Astrocyte (in vitro differentiated cells and primary cell): ENCODE measurements around the gene TRAPPC12. TPM values are rescaled to one million over a fixed set of nuclear protein-coding genes. Genes with fewer than 3 reads are reported as not detected.

ENCODE experiments used
- DNase-seq: peaks from one replicate; pipeline ENCODE4 v3.0.0-alpha.2; 2010; ENCODE audit warnings: low read depth
- FAIRE-seq: peaks from 2 replicates; lab custom pipeline; 2011; peaks lifted over from hg19 to GRCh38; lab: Jason Lieb, UNC
- H2AFZ ChIP-seq: 2 replicates; pipeline ENCODE4 v1.6.0; 2012; ENCODE audit warnings: low read depth, low read length, inconsistent platforms
- H3K27ac ChIP-seq: 2 replicates; pipeline ENCODE4 v1.5.1; 2011; ENCODE audit warnings: low read depth, low read length, inconsistent platforms
- H3K27me3 ChIP-seq: 2 replicates; pipeline ENCODE4 v1.6.0; 2011; ENCODE audit warnings: low read length, inconsistent platforms; ENCODE audit not compliant: insufficient read depth
- H3K36me3 ChIP-seq: 2 replicates; pipeline ENCODE4 v1.5.1; 2011; ENCODE audit warnings: low read length, inconsistent platforms; ENCODE audit not compliant: insufficient read depth
- H3K4me1 ChIP-seq: 2 replicates; pipeline ENCODE4 v1.5.1; 2011; ENCODE audit warnings: low read length, inconsistent platforms; ENCODE audit not compliant: insufficient read depth
- H3K4me2 ChIP-seq: 2 replicates; pipeline ENCODE4 v1.6.0; 2012; ENCODE audit warnings: low read length, inconsistent platforms
- H3K4me3 ChIP-seq: 2 replicates; pipeline ENCODE4 v1.5.1; 2011; ENCODE audit warnings: low read depth, mild to moderate bottlenecking, low read length, inconsistent platforms; ENCODE audit not compliant: insufficient read depth
- H3K79me2 ChIP-seq: 2 replicates; pipeline ENCODE4 v1.6.0; 2012; ENCODE audit warnings: mild to moderate bottlenecking, low read length, inconsistent platforms; ENCODE audit not compliant: insufficient read depth
- H3K9ac ChIP-seq: 2 replicates; pipeline ENCODE4 v1.6.0; 2012; ENCODE audit warnings: mild to moderate bottlenecking, low read length, inconsistent platforms
- H3K9me3 ChIP-seq: 2 replicates; pipeline ENCODE4 v1.5.1; 2012; ENCODE audit warnings: low read depth, mild to moderate bottlenecking, low read length, inconsistent platforms; ENCODE audit not compliant: insufficient read depth
- H4K20me1 ChIP-seq: 2 replicates; pipeline ENCODE4 v1.6.0; 2012; ENCODE audit warnings: low read length, inconsistent platforms; ENCODE audit not compliant: insufficient read depth
- H3K27ac Mint-ChIP-seq: one replicate; pipeline ENCODE4 v1.8.0; 2021; ENCODE audit warnings: mild to moderate bottlenecking, mixed read lengths; ENCODE audit not compliant: unreplicated experiment
- H3K27me3 Mint-ChIP-seq: one replicate; pipeline ENCODE4 v1.8.0; 2021; ENCODE audit warnings: low read depth, mixed read lengths; ENCODE audit not compliant: unreplicated experiment
- H3K36me3 Mint-ChIP-seq: one replicate; pipeline ENCODE4 v1.8.0; 2021; ENCODE audit warnings: low read depth, mixed read lengths; ENCODE audit not compliant: unreplicated experiment
- H3K4me1 Mint-ChIP-seq: one replicate; pipeline ENCODE4 v1.8.0; 2021; ENCODE audit warnings: low read depth, mixed read lengths; ENCODE audit not compliant: unreplicated experiment
- H3K4me3 Mint-ChIP-seq: one replicate; pipeline ENCODE4 v1.8.0; 2021; ENCODE audit warnings: mild to moderate bottlenecking, moderate library complexity, mixed read lengths; ENCODE audit not compliant: unreplicated experiment
- H3K9me3 Mint-ChIP-seq: one replicate; pipeline ENCODE4 v1.8.0; 2021; ENCODE audit warnings: mild to moderate bottlenecking, mixed read lengths; ENCODE audit not compliant: unreplicated experiment
- EZH2 ChIP-seq: IDR thresholded peaks from 2 replicates; pipeline ENCODE4 v1.6.1; 2012; ENCODE audit warnings: mild to moderate bottlenecking, low read length, inconsistent platforms; ENCODE audit not compliant: insufficient read depth
- total RNA-seq: library from RNA; stranded (reverse); gene quantifications from 2 replicates; pipeline ENCODE4 v1.2.1, GENCODE V29; 2021
- TF ChIP-seq, protein P1 (sequence below): IDR thresholded peaks from 2 replicates; pipeline ENCODE4 v1.5.1; 2011; ENCODE audit warnings: low read depth, mild to moderate bottlenecking, inconsistent platforms, low read length, moderate library complexity; ENCODE audit not compliant: insufficient read depth

The TRAPPC12 gene
- total RNA-seq, 1 donor from 2014 or later: 62.1 TPM

- H3K27ac ChIP-seq: no peak overlapping the region
- no peaks in the 10 kb centered on the region for H3K79me2 ChIP-seq
- H3K9me3 ChIP-seq: no peaks in the 10 kb centered on the region
- H3K36me3 Mint-ChIP-seq: peaks cover 3% of the 10 kb centered on the region
- H3K9me3 Mint-ChIP-seq: no peaks in the 10 kb centered on the region
- peaks cover 5% of the 10 kb centered on the region for H4K20me1 ChIP-seq
- H3K27ac Mint-ChIP-seq: no peak overlapping the region
- FAIRE-seq (no peak), DNase-seq (no peak)
- H2AFZ ChIP-seq: no peak overlapping the region
- no peak overlapping the region for H3K9ac ChIP-seq
- no peaks in the 10 kb centered on the region for H3K27me3 ChIP-seq
- H3K36me3 ChIP-seq: peaks cover 13% of the 10 kb centered on the region
- peaks cover 5% of the 10 kb centered on the region for H3K4me1 Mint-ChIP-seq
- no peaks in the 10 kb centered on the region for H3K4me1 ChIP-seq
- no peaks in the 10 kb centered on the region for H3K27me3 Mint-ChIP-seq
- no peak overlapping the region for H3K4me3 Mint-ChIP-seq
- TF ChIP-seq EZH2: no peak
- TF ChIP-seq, protein P1, sequence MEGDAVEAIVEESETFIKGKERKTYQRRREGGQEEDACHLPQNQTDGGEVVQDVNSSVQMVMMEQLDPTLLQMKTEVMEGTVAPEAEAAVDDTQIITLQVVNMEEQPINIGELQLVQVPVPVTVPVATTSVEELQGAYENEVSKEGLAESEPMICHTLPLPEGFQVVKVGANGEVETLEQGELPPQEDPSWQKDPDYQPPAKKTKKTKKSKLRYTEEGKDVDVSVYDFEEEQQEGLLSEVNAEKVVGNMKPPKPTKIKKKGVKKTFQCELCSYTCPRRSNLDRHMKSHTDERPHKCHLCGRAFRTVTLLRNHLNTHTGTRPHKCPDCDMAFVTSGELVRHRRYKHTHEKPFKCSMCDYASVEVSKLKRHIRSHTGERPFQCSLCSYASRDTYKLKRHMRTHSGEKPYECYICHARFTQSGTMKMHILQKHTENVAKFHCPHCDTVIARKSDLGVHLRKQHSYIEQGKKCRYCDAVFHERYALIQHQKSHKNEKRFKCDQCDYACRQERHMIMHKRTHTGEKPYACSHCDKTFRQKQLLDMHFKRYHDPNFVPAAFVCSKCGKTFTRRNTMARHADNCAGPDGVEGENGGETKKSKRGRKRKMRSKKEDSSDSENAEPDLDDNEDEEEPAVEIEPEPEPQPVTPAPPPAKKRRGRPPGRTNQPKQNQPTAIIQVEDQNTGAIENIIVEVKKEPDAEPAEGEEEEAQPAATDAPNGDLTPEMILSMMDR: no peak
- H3K4me3 ChIP-seq: no peak overlapping the region
- H3K4me2 ChIP-seq: no peak overlapping the region
Observed at GRCh38 chr2:3433776-3434400, 54.4 kb downstream of the TRAPPC12 start.

- Histone ChIP-seq H3K4me2 (no peak overlapping the region), H3K36me3 (peaks cover 13% of the 10 kb centered on the region), H3K27me3 (no peaks in the 10 kb centered on the region), H3K9me3 (no peaks in the 10 kb centered on the region), H3K79me2 (no peaks in the 10 kb centered on the region), H3K4me3 (no peak overlapping the region), H2AFZ (no peak overlapping the region), H3K27ac (no peak overlapping the region), H3K9ac (no peak overlapping the region), H3K4me1 (no peaks in the 10 kb centered on the region), H4K20me1 (peaks cover 8% of the 10 kb centered on the region)
- Mint-ChIP-seq H3K4me3 (no peak overlapping the region), H3K36me3 (peaks cover 3% of the 10 kb centered on the region), H3K27me3 (no peaks in the 10 kb centered on the region), H3K4me1 (no peaks in the 10 kb centered on the region), H3K9me3 (no peaks in the 10 kb centered on the region), H3K27ac (no peak overlapping the region)
- FAIRE-seq (no peak), DNase-seq (no peak)
- TF ChIP-seq, protein P1: no peak
Observed at GRCh38 chr2:3434654-3435053, 55.2 kb downstream of the TRAPPC12 start.

- peaks cover 7% of the 10 kb centered on the region for H3K36me3 ChIP-seq
- H3K27me3 ChIP-seq: no peaks in the 10 kb centered on the region
- no peak overlapping the region for H3K27ac ChIP-seq
- H2AFZ ChIP-seq: no peak overlapping the region
- TF ChIP-seq EZH2: no peak
- TF ChIP-seq, protein P1: no peak
- H3K27me3 Mint-ChIP-seq: no peaks in the 10 kb centered on the region
- H3K27ac Mint-ChIP-seq: no peak overlapping the region
- H3K9me3 ChIP-seq: no peaks in the 10 kb centered on the region
- no peak overlapping the region for H3K4me3 ChIP-seq
- H3K4me2 ChIP-seq: no peak overlapping the region
- H3K4me3 Mint-ChIP-seq: no peak overlapping the region
- no peaks in the 10 kb centered on the region for H3K4me1 Mint-ChIP-seq
- H3K36me3 Mint-ChIP-seq: peaks cover 3% of the 10 kb centered on the region
- peaks cover 16% of the 10 kb centered on the region for H4K20me1 ChIP-seq
- no peaks in the 10 kb centered on the region for H3K79me2 ChIP-seq
- no peaks in the 10 kb centered on the region for H3K4me1 ChIP-seq
- FAIRE-seq: no peak
- DNase-seq: no peak
- H3K9ac ChIP-seq: no peak overlapping the region
- no peaks in the 10 kb centered on the region for H3K9me3 Mint-ChIP-seq
Observed at GRCh38 chr2:3435445-3435844, 56.0 kb downstream of the TRAPPC12 start.
